Neural cell (in vitro differentiated cells): ENCODE results near the gene GRB14.

ENCODE experiments used
- EP300 ChIP-seq: fragments of 450-650 bp; conservative IDR thresholded peaks from 2 replicates; pipeline ENCODE4 v1.6.1; 2014; ENCODE audit warnings: antibody characterized with exemption, mild to moderate bottlenecking, moderate library complexity; ENCODE audit not compliant: poor library complexity, severe bottlenecking
- EZH2 ChIP-seq: fragments of 200-600, 300-800 bp; shearing (Covaris generic), sonication (generic); IDR thresholded peaks from 2 replicates; pipeline ENCODE4 v1.6.1; 2014; ENCODE audit warnings: antibody characterized with exemption, low read length, borderline replicate concordance, mild to moderate bottlenecking; ENCODE audit not compliant: insufficient read depth, poor library complexity, severe bottlenecking
- MXI1 ChIP-seq: fragments of 450-650 bp; conservative IDR thresholded peaks from 2 replicates; pipeline ENCODE4 v1.6.1; 2014; ENCODE audit warnings: antibody characterized with exemption, mild to moderate bottlenecking; ENCODE audit not compliant: poor library complexity, severe bottlenecking
- POLR2AphosphoS5 ChIP-seq: IDR thresholded peaks from 2 replicates; pipeline ENCODE4 v1.6.1; 2012
- SMC3 ChIP-seq: fragments of 450-650 bp; conservative IDR thresholded peaks from 2 replicates; pipeline ENCODE4 v1.6.1; 2014; ENCODE audit warnings: antibody characterized with exemption, mild to moderate bottlenecking, moderate library complexity; ENCODE audit not compliant: poor library complexity
- TAF1 ChIP-seq: IDR thresholded peaks from 2 replicates; pipeline ENCODE4 v1.6.1; 2012; ENCODE audit warnings: low read depth
- TF ChIP-seq, protein P1 (sequence below): fragments of 450-650 bp; IDR thresholded peaks from 2 replicates; pipeline ENCODE4 v1.5.1; 2014; ENCODE audit warnings: antibody characterized with exemption, mild to moderate bottlenecking, moderate library complexity; ENCODE audit not compliant: poor library complexity, severe bottlenecking
- TF ChIP-seq, protein P2 (sequence below): IDR thresholded peaks from 2 replicates; pipeline ENCODE4 v1.6.1; 2012; ENCODE audit warnings: borderline replicate concordance

GRCh38 chr2:164664070-164664469, 42.8 kb upstream of the GRB14 start:
- TF ChIP-seq, protein P1, sequence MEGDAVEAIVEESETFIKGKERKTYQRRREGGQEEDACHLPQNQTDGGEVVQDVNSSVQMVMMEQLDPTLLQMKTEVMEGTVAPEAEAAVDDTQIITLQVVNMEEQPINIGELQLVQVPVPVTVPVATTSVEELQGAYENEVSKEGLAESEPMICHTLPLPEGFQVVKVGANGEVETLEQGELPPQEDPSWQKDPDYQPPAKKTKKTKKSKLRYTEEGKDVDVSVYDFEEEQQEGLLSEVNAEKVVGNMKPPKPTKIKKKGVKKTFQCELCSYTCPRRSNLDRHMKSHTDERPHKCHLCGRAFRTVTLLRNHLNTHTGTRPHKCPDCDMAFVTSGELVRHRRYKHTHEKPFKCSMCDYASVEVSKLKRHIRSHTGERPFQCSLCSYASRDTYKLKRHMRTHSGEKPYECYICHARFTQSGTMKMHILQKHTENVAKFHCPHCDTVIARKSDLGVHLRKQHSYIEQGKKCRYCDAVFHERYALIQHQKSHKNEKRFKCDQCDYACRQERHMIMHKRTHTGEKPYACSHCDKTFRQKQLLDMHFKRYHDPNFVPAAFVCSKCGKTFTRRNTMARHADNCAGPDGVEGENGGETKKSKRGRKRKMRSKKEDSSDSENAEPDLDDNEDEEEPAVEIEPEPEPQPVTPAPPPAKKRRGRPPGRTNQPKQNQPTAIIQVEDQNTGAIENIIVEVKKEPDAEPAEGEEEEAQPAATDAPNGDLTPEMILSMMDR = no peak
- TF ChIP-seq POLR2AphosphoS5 (peak; percentile 74), EZH2 (no peak), EP300 (peak; percentile 85), SMC3 (no peak), TAF1 (no peak), MXI1 (no peak)
- TF ChIP-seq, protein P2, sequence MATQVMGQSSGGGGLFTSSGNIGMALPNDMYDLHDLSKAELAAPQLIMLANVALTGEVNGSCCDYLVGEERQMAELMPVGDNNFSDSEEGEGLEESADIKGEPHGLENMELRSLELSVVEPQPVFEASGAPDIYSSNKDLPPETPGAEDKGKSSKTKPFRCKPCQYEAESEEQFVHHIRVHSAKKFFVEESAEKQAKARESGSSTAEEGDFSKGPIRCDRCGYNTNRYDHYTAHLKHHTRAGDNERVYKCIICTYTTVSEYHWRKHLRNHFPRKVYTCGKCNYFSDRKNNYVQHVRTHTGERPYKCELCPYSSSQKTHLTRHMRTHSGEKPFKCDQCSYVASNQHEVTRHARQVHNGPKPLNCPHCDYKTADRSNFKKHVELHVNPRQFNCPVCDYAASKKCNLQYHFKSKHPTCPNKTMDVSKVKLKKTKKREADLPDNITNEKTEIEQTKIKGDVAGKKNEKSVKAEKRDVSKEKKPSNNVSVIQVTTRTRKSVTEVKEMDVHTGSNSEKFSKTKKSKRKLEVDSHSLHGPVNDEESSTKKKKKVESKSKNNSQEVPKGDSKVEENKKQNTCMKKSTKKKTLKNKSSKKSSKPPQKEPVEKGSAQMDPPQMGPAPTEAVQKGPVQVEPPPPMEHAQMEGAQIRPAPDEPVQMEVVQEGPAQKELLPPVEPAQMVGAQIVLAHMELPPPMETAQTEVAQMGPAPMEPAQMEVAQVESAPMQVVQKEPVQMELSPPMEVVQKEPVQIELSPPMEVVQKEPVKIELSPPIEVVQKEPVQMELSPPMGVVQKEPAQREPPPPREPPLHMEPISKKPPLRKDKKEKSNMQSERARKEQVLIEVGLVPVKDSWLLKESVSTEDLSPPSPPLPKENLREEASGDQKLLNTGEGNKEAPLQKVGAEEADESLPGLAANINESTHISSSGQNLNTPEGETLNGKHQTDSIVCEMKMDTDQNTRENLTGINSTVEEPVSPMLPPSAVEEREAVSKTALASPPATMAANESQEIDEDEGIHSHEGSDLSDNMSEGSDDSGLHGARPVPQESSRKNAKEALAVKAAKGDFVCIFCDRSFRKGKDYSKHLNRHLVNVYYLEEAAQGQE = peak; percentile 85
